ENCODE measurements around the gene MT3. TPM values are rescaled to one million over a fixed set of nuclear protein-coding genes. Genes with fewer than 3 reads are reported as not detected.

MT3 gene
- total RNA-seq, 3 donors from 2014 or later (not counting 1 experiment from before 2014, with no cell fraction given): not detected

- 71% methylated on average over 3 of the region's 3 CpGs for WGBS (ENCODE audit: insufficient coverage)
- H3K4me3 Mint-ChIP-seq: no peak overlapping the region
- Histone ChIP-seq H3K4me3 (ENCODE audit: low read length) (no peak overlapping the region), H3K9me3 (ENCODE audit: control insufficient read depth, insufficient read depth, low read length) (no peaks in the 10 kb centered on the region), H3K27ac (ENCODE audit: low read length) (no peak overlapping the region), H3K4me1 (ENCODE audit: control insufficient read depth, insufficient read depth, low read length) (peaks cover 21% of the 10 kb centered on the region), H3K36me3 (ENCODE audit: control insufficient read depth, insufficient read depth, low read length) (no peaks in the 10 kb centered on the region), H3K27me3 (ENCODE audit: control insufficient read depth, insufficient read depth, low read length) (peaks cover 35% of the 10 kb centered on the region)
- TF ChIP-seq CTCF (IDR thresholded peaks at IDR 0.05): no peak
- H3K27me3 Mint-ChIP-seq (ENCODE audit: low read depth in 2 of 2): peaks cover 57 to 60% of the 10 kb centered on the region in 2 donors
- intact Hi-C loops (cut with micrococcal nuclease): no loop called here
- DNase-seq (peak in 1 of 2 donors; percentile 19), ATAC-seq (no peak)
- peaks cover 7 to 21% of the 10 kb centered on the region in 2 donors for H3K4me1 Mint-ChIP-seq
- no peaks in the 10 kb centered on the region for H3K9me3 Mint-ChIP-seq
- H3K36me3 Mint-ChIP-seq: no peaks in the 10 kb centered on the region
- H3K27ac Mint-ChIP-seq: no peak overlapping the region
Observed at GRCh38 chr16:56630134-56630533, 40.8 kb downstream of the MT3 start.

GRCh38 chr16:56631197-56631596, 41.9 kb downstream of the MT3 start:
- Histone ChIP-seq H3K36me3 (ENCODE audit: control insufficient read depth, insufficient read depth, low read length) (no peaks in the 10 kb centered on the region), H3K4me1 (ENCODE audit: control insufficient read depth, insufficient read depth, low read length) (peaks cover 17% of the 10 kb centered on the region), H3K27me3 (ENCODE audit: control insufficient read depth, insufficient read depth, low read length) (peaks cover 37% of the 10 kb centered on the region), H3K27ac (ENCODE audit: low read length) (no peak overlapping the region), H3K9me3 (ENCODE audit: control insufficient read depth, insufficient read depth, low read length) (no peaks in the 10 kb centered on the region), H3K4me3 (ENCODE audit: low read length) (no peak overlapping the region)
- peaks cover 5 to 15% of the 10 kb centered on the region in 2 donors for H3K4me1 Mint-ChIP-seq
- TF ChIP-seq CTCF (IDR thresholded peaks at IDR 0.05): no peak
- H3K4me3 Mint-ChIP-seq: no peak overlapping the region
- no peaks in the 10 kb centered on the region for H3K36me3 Mint-ChIP-seq
- ATAC-seq: no peak
- intact Hi-C loops (cut with micrococcal nuclease): no loop called here
- H3K27ac Mint-ChIP-seq: no peak overlapping the region
- no peak for DNase-seq
- WGBS (ENCODE audit: insufficient coverage): 91% methylated on average over 10 of the region's 10 CpGs
- H3K9me3 Mint-ChIP-seq: no peaks in the 10 kb centered on the region
- H3K27me3 Mint-ChIP-seq (ENCODE audit: low read depth in 2 of 2): peaks cover 53 to 55% of the 10 kb centered on the region in 2 donors

- Mint-ChIP-seq H3K4me3 (peak overlapping the region; percentile 83), H3K27ac (no peak overlapping the region), H3K9me3 (no peaks in the 10 kb centered on the region), H3K27me3 (ENCODE audit: low read depth in 2 of 2) (peaks cover 55 to 58% of the 10 kb centered on the region in 2 donors), H3K36me3 (no peaks in the 10 kb centered on the region), H3K4me1 (peaks cover 5 to 15% of the 10 kb centered on the region in 2 donors)
- peaks cover 16% of the 10 kb centered on the region for H3K4me1 ChIP-seq (ENCODE audit: control insufficient read depth, insufficient read depth, low read length)
- intact Hi-C loops (cut with micrococcal nuclease): no loop called here
- H3K36me3 ChIP-seq (ENCODE audit: control insufficient read depth, insufficient read depth, low read length): no peaks in the 10 kb centered on the region
- no peak for TF ChIP-seq CTCF (IDR thresholded peaks at IDR 0.05)
- ATAC-seq (no peak), DNase-seq (no peak)
- H3K9me3 ChIP-seq (ENCODE audit: control insufficient read depth, insufficient read depth, low read length): no peaks in the 10 kb centered on the region
- 32% methylated on average over 14 of the region's 14 CpGs for WGBS (ENCODE audit: insufficient coverage)
- no peak overlapping the region for H3K4me3 ChIP-seq (ENCODE audit: low read length)
- H3K27ac ChIP-seq (ENCODE audit: low read length): no peak overlapping the region
- peaks cover 36% of the 10 kb centered on the region for H3K27me3 ChIP-seq (ENCODE audit: control insufficient read depth, insufficient read depth, low read length)
Observed at GRCh38 chr16:56631832-56632155, 42.5 kb downstream of the MT3 start.

- Mint-ChIP-seq H3K4me1 (peaks cover 5 to 15% of the 10 kb centered on the region in 2 donors), H3K9me3 (no peaks in the 10 kb centered on the region), H3K27ac (no peak within 1 kb of the TSS), H3K4me3 (peak within 1 kb of the TSS; percentile 83), H3K27me3 (ENCODE audit: low read depth in 2 of 2) (peaks cover 60 to 63% of the 10 kb centered on the region in 2 donors), H3K36me3 (no peaks in the 10 kb centered on the region)
- Histone ChIP-seq H3K27me3 (ENCODE audit: control insufficient read depth, insufficient read depth, low read length) (peaks cover 39% of the 10 kb centered on the region), H3K9me3 (ENCODE audit: control insufficient read depth, insufficient read depth, low read length) (no peaks in the 10 kb centered on the region), H3K27ac (ENCODE audit: low read length) (no peak within 1 kb of the TSS), H3K4me1 (ENCODE audit: control insufficient read depth, insufficient read depth, low read length) (peaks cover 16% of the 10 kb centered on the region), H3K36me3 (ENCODE audit: control insufficient read depth, insufficient read depth, low read length) (no peaks in the 10 kb centered on the region), H3K4me3 (ENCODE audit: low read length) (no peak within 1 kb of the TSS)
- 2% methylated on average over 60 of the region's 61 CpGs for WGBS (ENCODE audit: insufficient coverage)
- intact Hi-C loops (cut with micrococcal nuclease): no loop called here
- ATAC-seq (peak in 2 of 3 donors; percentile 44 to 78), DNase-seq (peak in 1 of 2 donors; percentile 26)
- no peak for TF ChIP-seq CTCF (IDR thresholded peaks at IDR 0.05)
Observed at GRCh38 chr16:56632156-56632847, 43.0 kb downstream of the MT3 start, which contains the start of gene MT1M. Gene MT1M, plus strand, starts transcription at chr16:56632659. Its CDS starts 73 bp downstream, at chr16:56632732.
